Ishikawa (cell line): Measurements from ENCODE around the gene KLHL26.
A peak's percentile ranks its signal among the peaks of the same experiment; 100 is the strongest.

Experiments
- CEBPB ChIP-seq: IDR thresholded peaks from 2 replicates; pipeline ENCODE4 v1.6.1; 2012
- CREB1 ChIP-seq: IDR thresholded peaks from 2 replicates; pipeline ENCODE4 v1.6.1; 2012; ENCODE audit warnings: low read depth
- EP300 ChIP-seq: IDR thresholded peaks from 2 replicates; pipeline ENCODE4 v1.6.1; 2012; ENCODE audit warnings: borderline replicate concordance
- FOXM1 ChIP-seq: IDR thresholded peaks from 2 replicates; pipeline ENCODE4 v1.6.1; 2012; ENCODE audit warnings: low read depth, borderline replicate concordance
- NFIC ChIP-seq: IDR thresholded peaks from 2 replicates; pipeline ENCODE4 v1.6.1; 2012
- RAD21 ChIP-seq: IDR thresholded peaks from 2 replicates; pipeline ENCODE4 v1.6.1; 2012; ENCODE audit warnings: low read depth
- REST ChIP-seq: IDR thresholded peaks from 2 replicates; pipeline ENCODE4 v1.6.1; 2012; ENCODE audit warnings: low read depth, mild to moderate bottlenecking
- TAF1 ChIP-seq: IDR thresholded peaks from 2 replicates; pipeline ENCODE4 v1.6.1; 2012; ENCODE audit warnings: low read depth, mild to moderate bottlenecking
- TCF12 ChIP-seq: IDR thresholded peaks from 2 replicates; pipeline ENCODE4 v1.6.1; 2012; ENCODE audit warnings: low read depth
- TEAD4 ChIP-seq: IDR thresholded peaks from 2 replicates; pipeline ENCODE4 v1.6.1; 2012
- ZBTB7A ChIP-seq: IDR thresholded peaks from 2 replicates; pipeline ENCODE4 v1.6.1; 2012; ENCODE audit warnings: low read depth

GRCh38 chr19:18593367-18594095 is 43.3 kb upstream of the KLHL26 start:
- TF ChIP-seq TCF12 (no peak), FOXM1 (no peak), CEBPB (no peak), EP300 (no peak), RAD21 (no peak), CREB1 (no peak), NFIC (peak; percentile 86), REST (no peak), TEAD4 (no peak), ZBTB7A (no peak), TAF1 (no peak)
